H1 (cell line): ENCODE results near the gene PKM. TPM values are rescaled to one million over a fixed set of nuclear protein-coding genes. Genes with fewer than 3 reads are reported as not detected.

Experiments used
- CTCF ChIA-PET: fragments of 300-600 bp; sonication (Branson Sonifier 250); formaldehyde crosslinking; loops from one replicate; lab custom pipeline; 2021; ENCODE audit not compliant: partially characterized antibody; lab: Charles Lee
- POLR2A ChIA-PET: fragments of 300-600 bp; sonication (Branson Sonifier 250); formaldehyde crosslinking; loops from one replicate; lab custom pipeline; 2021; ENCODE audit warnings: inconsistent platforms; ENCODE audit not compliant: partially characterized antibody; lab: Charles Lee
- DNase-seq, 2 experiments: peaks; one replicate each; pipeline versions ENCODE4 v3.0.0 to v3.0.0-alpha.2; 2010 to 2022; ENCODE audit warnings: low spot score in 2 of 2, low read depth in 1 of 2, mixed read lengths in 1 of 2
- FAIRE-seq: peaks from 2 replicates; lab custom pipeline; 2011; peaks lifted over from hg19 to GRCh38; lab: Jason Lieb, UNC
- H2AFZ ChIP-seq: 2 replicates; pipeline ENCODE4 v1.8.1; 2012; ENCODE audit warnings: low read length, inconsistent platforms
- H2AK5ac ChIP-seq: 2 replicates; pipeline ENCODE4 v1.6.1; 2013; ENCODE audit warnings: low read depth, low read length
- H2BK120ac ChIP-seq: replicated peaks from 2 replicates; pipeline ENCODE3; 2013; ENCODE audit warnings: low read depth, low read length, inconsistent platforms
- H2BK12ac ChIP-seq: 2 replicates; pipeline ENCODE4 v1.6.1; 2013; ENCODE audit warnings: low read depth, low read length
- H2BK15ac ChIP-seq: 2 replicates; pipeline ENCODE4 v1.6.1; 2013; ENCODE audit warnings: low read length
- H2BK20ac ChIP-seq: 2 replicates; pipeline ENCODE4 v1.6.1; 2013; ENCODE audit warnings: low read length
- H2BK5ac ChIP-seq: 2 replicates; pipeline ENCODE4 v1.6.1; 2013; ENCODE audit warnings: low read depth, low read length
- H3K14ac ChIP-seq: 2 replicates; pipeline ENCODE4 v1.6.1; 2013; ENCODE audit warnings: inconsistent platforms; ENCODE audit not compliant: insufficient read length
- H3K18ac ChIP-seq: 2 replicates; pipeline ENCODE4 v1.6.1; 2013; ENCODE audit warnings: low read length; ENCODE audit errors: extremely low read depth
- H3K23ac ChIP-seq: 2 replicates; pipeline ENCODE4 v1.6.1; 2013; ENCODE audit warnings: inconsistent platforms; ENCODE audit not compliant: insufficient read length
- H3K23me2 ChIP-seq: 2 replicates; pipeline ENCODE4 v1.6.1; 2013; ENCODE audit warnings: low read depth, low read length
- H3K27ac ChIP-seq: 2 replicates; pipeline ENCODE4 v1.6.1; 2011; ENCODE audit warnings: low read depth, low read length, inconsistent platforms
- H3K27me3 ChIP-seq, 4 experiments: replicated peaks in 1 of 4; 1 replicate in 1 of 4; 2 replicates in 3 of 4; pipeline versions ENCODE4 v1.6.1 to v1.8.1; 2011 to 2013; ENCODE audit warnings: low read length in 3 of 4, mild to moderate bottlenecking in 3 of 4, inconsistent platforms in 2 of 4, mixed read lengths in 2 of 4, moderate library complexity in 1 of 4; ENCODE audit not compliant: control insufficient read depth in 3 of 4, insufficient read depth in 3 of 4; ENCODE audit errors: extremely low read depth in 1 of 4
- H3K36me3 ChIP-seq, 4 experiments: 2 replicates each; pipeline versions ENCODE4 v1.6.1 to v1.8.1; 2011 to 2013; ENCODE audit warnings: mild to moderate bottlenecking in 4 of 4, low read length in 3 of 4, moderate library complexity in 2 of 4, control low read depth in 1 of 4, inconsistent platforms in 1 of 4; ENCODE audit not compliant: insufficient read depth in 4 of 4, control insufficient read depth in 2 of 4
- H3K4ac ChIP-seq: replicated peaks from 2 replicates; pipeline ENCODE3; 2013; ENCODE audit warnings: low read length, low read depth, mixed read lengths, inconsistent platforms; ENCODE audit not compliant: insufficient read length
- H3K4me1 ChIP-seq, 4 experiments: replicated peaks in 1 of 4; 1 replicate in 1 of 4; 2 replicates in 3 of 4; pipeline versions ENCODE4 v1.6.1 to v1.8.1; 2011 to 2013; ENCODE audit warnings: low read length in 3 of 4, inconsistent platforms in 2 of 4, mixed read lengths in 1 of 4; ENCODE audit not compliant: insufficient read depth in 4 of 4, control insufficient read depth in 3 of 4
- H3K4me2 ChIP-seq, 2 experiments: 2 replicates each; pipeline versions ENCODE4 v1.6.1 to v1.8.1; 2011 to 2013; ENCODE audit warnings: low read depth in 2 of 2, low read length in 2 of 2, control low read depth in 1 of 2, inconsistent platforms in 1 of 2, mild to moderate bottlenecking in 1 of 2; ENCODE audit not compliant: insufficient read depth in 1 of 2
- H3K4me3 ChIP-seq, 4 experiments: fragments of 200-600, 300-600 bp in 1 of 4; sonication (generic), shearing (Covaris generic), sonication (Bioruptor Twin) in 1 of 4; 2 replicates each; pipeline versions ENCODE4 v1.5.1 to v1.8.1; 2011 to 2016; ENCODE audit warnings: low read length in 4 of 4, low read depth in 3 of 4, control low read depth in 2 of 4, inconsistent platforms in 2 of 4, mild to moderate bottlenecking in 2 of 4, mixed read lengths in 1 of 4, moderate library complexity in 1 of 4; ENCODE audit not compliant: insufficient read depth in 2 of 4; ENCODE audit errors: extremely low read depth in 1 of 4
- H3K56ac ChIP-seq: replicated peaks from 2 replicates; pipeline ENCODE3; 2013; ENCODE audit warnings: low read depth, mild to moderate bottlenecking, mixed read lengths, low read length, inconsistent platforms; ENCODE audit not compliant: insufficient read length
- H3K79me1 ChIP-seq: 2 replicates; pipeline ENCODE4 v1.6.1; 2013; ENCODE audit warnings: low read depth, low read length, control low read depth
- H3K79me2 ChIP-seq, 2 experiments: 2 replicates each; pipeline versions ENCODE4 v1.6.1 to v1.8.1; 2012 to 2013; ENCODE audit warnings: low read length in 2 of 2, mild to moderate bottlenecking in 2 of 2, inconsistent platforms in 1 of 2; ENCODE audit not compliant: insufficient read depth in 2 of 2, control insufficient read depth in 1 of 2
- H3K9ac ChIP-seq, 4 experiments: replicated peaks in 1 of 4; 1 replicate in 1 of 4; 2 replicates in 3 of 4; pipeline versions ENCODE4 v1.6.1 to v1.8.1; 2011 to 2013; ENCODE audit warnings: low read depth in 3 of 4, low read length in 3 of 4, control low read depth in 2 of 4, mild to moderate bottlenecking in 2 of 4, moderate library complexity in 2 of 4, inconsistent platforms in 1 of 4; ENCODE audit errors: extremely low read depth in 1 of 4
- H3K9me3 ChIP-seq, 2 experiments: 2 replicates each; pipeline versions ENCODE4 v1.6.1 to v1.8.1; 2012 to 2013; ENCODE audit warnings: mild to moderate bottlenecking in 2 of 2, moderate library complexity in 2 of 2, control low read depth in 1 of 2, inconsistent platforms in 1 of 2, low read depth in 1 of 2, low read length in 1 of 2, mixed read lengths in 1 of 2; ENCODE audit not compliant: insufficient read depth in 2 of 2
- H4K20me1 ChIP-seq, 2 experiments: replicated peaks in 1 of 2; 2 replicates each; pipeline versions ENCODE3 to v1.8.1; 2011 to 2013; ENCODE audit warnings: inconsistent platforms in 2 of 2, low read length in 2 of 2, mild to moderate bottlenecking in 1 of 2; ENCODE audit not compliant: insufficient read depth in 2 of 2, control insufficient read depth in 1 of 2
- H4K5ac ChIP-seq: 2 replicates; pipeline ENCODE4 v1.6.1; 2013; ENCODE audit warnings: low read length, low read depth, mixed read lengths, inconsistent platforms; ENCODE audit not compliant: insufficient read length
- H4K8ac ChIP-seq: 2 replicates; pipeline ENCODE4 v1.8.0; 2013; ENCODE audit warnings: mild to moderate bottlenecking, moderate library complexity, low read length, inconsistent platforms; ENCODE audit not compliant: insufficient read depth; ENCODE audit errors: extremely low read depth
- H4K91ac ChIP-seq: replicated peaks from 2 replicates; pipeline ENCODE3; 2013; ENCODE audit warnings: low read length, mixed read lengths, inconsistent platforms; ENCODE audit not compliant: insufficient read length
- CEBPB ChIP-seq: IDR thresholded peaks from 2 replicates; pipeline ENCODE4 v1.6.1; 2012; ENCODE audit warnings: low read depth, low read length
- NANOG ChIP-seq: IDR thresholded peaks from 2 replicates; pipeline ENCODE4 v1.6.1; 2011; ENCODE audit warnings: low read length, low read depth, mild to moderate bottlenecking, inconsistent platforms; ENCODE audit not compliant: insufficient read depth, poor library complexity, severe bottlenecking
- SIN3A ChIP-seq, 2 experiments: IDR thresholded peaks in 1 of 2; conservative IDR thresholded peaks in 1 of 2; 2 replicates each; pipeline ENCODE4 v1.6.1; 2011 to 2012; ENCODE audit warnings: low read length in 2 of 2, improper control_type of control experiment in 1 of 2, low read depth in 1 of 2, mild to moderate bottlenecking in 1 of 2
- WGBS, 2 experiments: shearing (Covaris generic) in 1 of 2; methylation state at CpG; one replicate each; pipeline versions ENCODE4 v1.1.6 to v1.1.7; 2013 to 2015; ENCODE audit warnings: low lambda C conversion rate in 2 of 2, mixed read lengths in 2 of 2, inconsistent platforms in 1 of 2, low coverage in 1 of 2, missing lambda C conversion rate in 1 of 2; ENCODE audit not compliant: insufficient replicate concordance in 2 of 2, insufficient coverage in 1 of 2, insufficient read length in 1 of 2; ENCODE audit errors: extremely low coverage in 1 of 2, missing lambda C conversion rate in 1 of 2; 5-methylcytosine and 5-hydroxymethylcytosine counted together
- polyA plus RNA-seq, 7 experiments: library from polyadenylated mRNA; depleted of rRNA in 3 of 7; stranded (reverse) in 5 of 7; unstranded in 2 of 7; fragments of >200 nt in 5 of 7; fragments of 200-250 nt in 2 of 7; gene quantifications; 1 replicate in 5 of 7; 2 replicates in 1 of 7; 4 replicates in 1 of 7; pipeline versions ENCODE4 v1.2.1 to v1.2.3, GENCODE V29; 2011 to 2013; ENCODE audit warnings: missing spikeins in 2 of 7, mixed read lengths in 2 of 7
- total RNA-seq: library from RNA; stranded (reverse); fragmentation: NEBNext Ultra II Directional; extraction: Animal tissue kit (Norgen Biotek cat#: 25700); gene quantifications from 2 replicates; pipeline ENCODE4 v1.2.1, GENCODE V29; 2021

PKM gene
- total and polyA plus RNA-seq, 2 of the 8 experiments (the other 6 are each of a cell fraction or from before 2014, with no cell fraction given), result 780 to 856 TPM

DNA sequence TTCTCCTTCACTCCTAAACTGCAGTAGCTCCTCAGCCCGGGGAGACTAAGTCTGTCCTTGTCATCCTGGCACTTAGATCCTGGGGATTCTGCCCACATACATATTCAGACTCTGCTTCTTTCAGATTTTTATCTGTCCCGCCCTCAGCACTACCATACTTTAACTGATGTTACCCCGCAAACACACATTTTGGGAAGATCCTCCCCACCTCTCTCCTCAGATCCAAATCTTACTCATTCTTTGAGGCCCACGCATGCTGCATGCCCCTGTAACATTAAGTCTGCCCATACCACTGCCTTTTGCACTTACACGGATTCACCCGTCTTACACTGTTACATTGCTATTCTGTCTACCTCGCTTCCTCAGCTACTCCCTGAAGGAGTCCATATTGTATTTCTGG is 76.7 kb downstream of the PKM start:
- Histone ChIP-seq H2AFZ (no peak overlapping the region), H4K5ac (no peak overlapping the region), H2BK120ac (no peak overlapping the region), H3K18ac (no peak overlapping the region), H3K4me3 (no peak overlapping the region), H3K27me3 (peaks cover 0 to 4% (median 0%) of the 10 kb centered on the region in 4 experiments; a peak in 2 of 7 replicates), H3K9me3 (no peaks in the 10 kb centered on the region), H3K4ac (no peak overlapping the region), H3K4me2 (no peak overlapping the region), H3K79me1 (no peaks in the 10 kb centered on the region), H4K8ac (no peak overlapping the region), H3K79me2 (no peaks in the 10 kb centered on the region), H3K27ac (no peak overlapping the region), H2BK20ac (no peak overlapping the region), H4K91ac (no peak overlapping the region), H2BK12ac (no peak overlapping the region; the same call in 1 of the 2 replicates), H3K56ac (no peak overlapping the region), H2AK5ac (no peak overlapping the region), H2BK15ac (no peak overlapping the region), H3K23me2 (no peaks in the 10 kb centered on the region; the same call in 1 of the 2 replicates), H3K9ac (no peak overlapping the region), H4K20me1 (no peaks in the 10 kb centered on the region), H3K36me3 (no peaks in the 10 kb centered on the region), H3K23ac (no peak overlapping the region), H3K14ac (no peak overlapping the region), H3K4me1 (no peaks in the 10 kb centered on the region), H2BK5ac (no peak overlapping the region)
- TF ChIP-seq NANOG (no peak), CEBPB (no peak), SIN3A (conservative IDR thresholded peaks at IDR 0.05 in 1 of 2, IDR thresholded peaks at IDR 0.05 in 1 of 2; ENCODE audit: low read depth in 1 of 2, low read length in 2 of 2) (no peak)
- DNase-seq (peak in 1 of 2 experiments; percentile 11), FAIRE-seq (no peak)
- ChIA-PET POLR2A (interaction anchor here (1.1 kb wide), 1 partner anchor 35 kb away, joined by 3 read pairs; no protein-coding TSS in a partner anchor), CTCF (interaction anchor here (0.6 to 2.9 kb wide), 9 partner anchors 8 to 402 kb away, joined by 3 to 9 read pairs (median 4); no protein-coding TSS in a partner anchor)
- WGBS, 2 experiments, result 91% methylated on average over 7 of the region's 7 CpGs; no CpG with 5 or more reads in 1 of the 2 experiments
